ENCODE data around the gene GLI1. TPM values are rescaled to one million over a fixed set of nuclear protein-coding genes. Genes with fewer than 3 reads are reported as not detected.

The GLI1 gene
- polyA plus RNA-seq, 1 of the 3 experiments (the other 2 are of a cell fraction), result 0.90 TPM

GRCh38 chr12:57462912-57463253 is 3.3 kb downstream of the GLI1 start:
- Histone ChIP-seq H3K9me2 (no peaks in the 10 kb centered on the region), H3K27me3 (ENCODE audit: insufficient read depth) (peaks cover 17% of the 10 kb centered on the region), H4K20me1 (ENCODE audit: insufficient read depth) (no peaks in the 10 kb centered on the region), H3K9me3 (no peaks in the 10 kb centered on the region), H3K4me1 (ENCODE audit: control insufficient read depth in 1 of 2, insufficient read depth in 2 of 2, low read depth in 1 of 2, low read length in 1 of 2) (peaks cover 0 to 20% of the 10 kb centered on the region in 2 experiments; a peak in 1 of 4 replicates), H3F3A (replicated peaks; ENCODE audit: insufficient read depth) (peaks cover 5% of the 10 kb centered on the region), H3K4me3 (ENCODE audit: low read depth in 2 of 2, low read length in 1 of 2) (peak overlapping the region in 1 of 2 experiments; percentile 90; a peak in 1 of 4 replicates), H3K36me3 (replicated peaks in 1 of 2; ENCODE audit: control insufficient read depth in 1 of 2, insufficient read depth in 2 of 2, low read length in 1 of 2) (no peaks in the 10 kb centered on the region), H3K9ac (no peak overlapping the region), H3K27ac (ENCODE audit: low read depth in 2 of 2, low read length in 1 of 2) (no peak overlapping the region), H3K4me2 (peak overlapping the region; percentile 94; the same call in 1 of the 2 replicates), H2AFZ (ENCODE audit: low read depth) (no peak overlapping the region), H3K79me2 (ENCODE audit: insufficient read depth) (no peaks in the 10 kb centered on the region)
- WGBS (ENCODE audit: low lambda C conversion rate), result 26% methylated on average over 5 of the region's 5 CpGs
- ChIA-PET POLR2A (interaction anchor here (0.7 kb wide), 1 partner anchor 26 kb away, joined by 5 read pairs; no protein-coding TSS in a partner anchor), CTCF (interaction anchor here (0.5 to 13.7 kb wide), 29 partner anchors 9 to 1531 kb away, joined by 3 to 391 read pairs (median 4); partner anchors contain the start of genes ARHGAP9, B4GALNT1, DDIT3 and INHBE)
- no peak for TF ChIP-seq FOXM1 (IDR thresholded peaks at IDR 0.05; ENCODE audit: low read depth)
- no peak for TF ChIP-seq FOXJ3 (CRISPR knock-in tag; IDR thresholded peaks at IDR 0.05)
- no peak for TF ChIP-seq SMC3 (IDR thresholded peaks at IDR 0.05; ENCODE audit: low read depth, low read length)
- TF ChIP-seq TCF12 (IDR thresholded peaks at IDR 0.05), result no peak
- no peak for TF ChIP-seq ELF1 (IDR thresholded peaks at IDR 0.05)
- TF ChIP-seq, protein P1, sequence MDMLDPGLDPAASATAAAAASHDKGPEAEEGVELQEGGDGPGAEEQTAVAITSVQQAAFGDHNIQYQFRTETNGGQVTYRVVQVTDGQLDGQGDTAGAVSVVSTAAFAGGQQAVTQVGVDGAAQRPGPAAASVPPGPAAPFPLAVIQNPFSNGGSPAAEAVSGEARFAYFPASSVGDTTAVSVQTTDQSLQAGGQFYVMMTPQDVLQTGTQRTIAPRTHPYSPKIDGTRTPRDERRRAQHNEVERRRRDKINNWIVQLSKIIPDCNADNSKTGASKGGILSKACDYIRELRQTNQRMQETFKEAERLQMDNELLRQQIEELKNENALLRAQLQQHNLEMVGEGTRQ (IDR thresholded peaks at IDR 0.05; ENCODE audit: borderline replicate concordance, low read depth, low read length), result no peak
- TF ChIP-seq GATA2 (CRISPR knock-in tag; IDR thresholded peaks at IDR 0.05), result no peak
- no peak for TF ChIP-seq CHD2 (IDR thresholded peaks at IDR 0.05; ENCODE audit: low read length, partially characterized antibody)
- TF ChIP-seq, protein P2, sequence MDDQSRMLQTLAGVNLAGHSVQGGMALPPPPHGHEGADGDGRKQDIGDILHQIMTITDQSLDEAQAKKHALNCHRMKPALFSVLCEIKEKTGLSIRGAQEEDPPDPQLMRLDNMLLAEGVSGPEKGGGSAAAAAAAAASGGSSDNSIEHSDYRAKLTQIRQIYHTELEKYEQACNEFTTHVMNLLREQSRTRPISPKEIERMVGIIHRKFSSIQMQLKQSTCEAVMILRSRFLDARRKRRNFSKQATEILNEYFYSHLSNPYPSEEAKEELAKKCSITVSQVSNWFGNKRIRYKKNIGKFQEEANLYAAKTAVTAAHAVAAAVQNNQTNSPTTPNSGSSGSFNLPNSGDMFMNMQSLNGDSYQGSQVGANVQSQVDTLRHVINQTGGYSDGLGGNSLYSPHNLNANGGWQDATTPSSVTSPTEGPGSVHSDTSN (IDR thresholded peaks at IDR 0.05), result no peak
- no peak for TF ChIP-seq YY1 (IDR thresholded peaks at IDR 0.05; ENCODE audit: low read depth)
- no peak for TF ChIP-seq NRF1 (IDR thresholded peaks at IDR 0.05; ENCODE audit: low read depth, low read length)
- no peak for DNase-seq

DNA sequence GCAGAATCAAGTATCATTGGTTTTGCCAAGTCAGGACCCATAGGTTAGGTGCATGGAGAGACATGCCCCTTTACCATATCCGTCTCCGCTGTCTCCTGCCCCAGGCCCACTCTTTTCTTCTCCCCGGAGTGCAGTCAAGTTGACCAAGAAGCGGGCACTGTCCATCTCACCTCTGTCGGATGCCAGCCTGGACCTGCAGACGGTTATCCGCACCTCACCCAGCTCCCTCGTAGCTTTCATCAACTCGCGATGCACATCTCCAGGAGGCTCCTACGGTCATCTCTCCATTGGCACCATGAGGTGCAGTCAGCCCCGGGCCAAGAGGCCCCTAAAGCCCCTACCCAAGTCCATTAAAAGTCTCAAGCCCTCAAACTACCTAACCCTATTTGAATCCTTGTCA is 5.0 kb downstream of the GLI1 start:
- Histone ChIP-seq H3K4me3 (ENCODE audit: low read depth in 2 of 2, low read length in 1 of 2) (no peak overlapping the region), H3F3A (replicated peaks; ENCODE audit: insufficient read depth) (peaks cover 5% of the 10 kb centered on the region), H3K27ac (ENCODE audit: low read depth in 2 of 2, low read length in 1 of 2) (no peak overlapping the region), H3K79me2 (ENCODE audit: insufficient read depth) (no peaks in the 10 kb centered on the region), H3K36me3 (replicated peaks in 1 of 2; ENCODE audit: control insufficient read depth in 1 of 2, insufficient read depth in 2 of 2, low read length in 1 of 2) (no peaks in the 10 kb centered on the region), H3K4me2 (no peak overlapping the region), H3K4me1 (ENCODE audit: control insufficient read depth in 1 of 2, insufficient read depth in 2 of 2, low read depth in 1 of 2, low read length in 1 of 2) (peaks cover 0 to 16% of the 10 kb centered on the region in 2 experiments; a peak in 1 of 4 replicates), H3K9me3 (no peaks in the 10 kb centered on the region), H3K9me2 (no peaks in the 10 kb centered on the region), H2AFZ (ENCODE audit: low read depth) (no peak overlapping the region), H3K27me3 (ENCODE audit: insufficient read depth) (peaks cover 33% of the 10 kb centered on the region), H4K20me1 (ENCODE audit: insufficient read depth) (no peaks in the 10 kb centered on the region), H3K9ac (no peak overlapping the region)
- ChIA-PET CTCF (interaction anchor here (0.9 to 5.8 kb wide), 3 partner anchors 11 to 229 kb away, joined by 3 to 74 read pairs (median 3); partner anchors contain the start of genes INHBE and OS9), POLR2A (no interaction called here)
- no peak for DNase-seq
- TF ChIP-seq TCF12 (IDR thresholded peaks at IDR 0.05), result no peak
- TF ChIP-seq FOXJ3 (CRISPR knock-in tag; IDR thresholded peaks at IDR 0.05), result no peak
- TF ChIP-seq GATA2 (CRISPR knock-in tag; IDR thresholded peaks at IDR 0.05), result no peak
- no peak for TF ChIP-seq EP300 (IDR thresholded peaks at IDR 0.05; ENCODE audit: borderline replicate concordance in 1 of 2, low read depth in 1 of 2, low read length in 1 of 2)
- TF ChIP-seq NRF1 (IDR thresholded peaks at IDR 0.05; ENCODE audit: low read depth, low read length), result no peak
- TF ChIP-seq, protein P1 (IDR thresholded peaks at IDR 0.05; ENCODE audit: borderline replicate concordance, low read depth, low read length), result no peak
- no peak for TF ChIP-seq SMC3 (IDR thresholded peaks at IDR 0.05; ENCODE audit: low read depth, low read length)
- WGBS (ENCODE audit: low lambda C conversion rate), result 55% methylated on average over 12 of the region's 12 CpGs

All from SK-N-SH (cell line).